AG04449 (cell line): ENCODE data around the gene ITGAX.
A peak's percentile ranks its signal among the peaks of the same experiment; 100 is the strongest.

Source experiments
- CTCF ChIA-PET: fragments of 350-600 bp; formaldehyde crosslinking; extraction: SDS; loops from one replicate; lab custom pipeline; 2021; ENCODE audit warnings: antibody characterized with exemption; lab: Yijun Ruan, JAX
- POLR2A ChIA-PET: fragments of 400-600, 350-600 bp; formaldehyde crosslinking; extraction: SDS; loops from one replicate; lab custom pipeline; 2020; ENCODE audit warnings: antibody characterized with exemption, inconsistent platforms; lab: Yijun Ruan, JAX
- DNase-seq: peaks from one replicate; pipeline ENCODE4 v3.0.0-alpha.2; 2010; ENCODE audit warnings: low read depth, low spot score
- H3K4me3 ChIP-seq: 2 replicates; pipeline ENCODE4 v1.5.1; 2011; ENCODE audit warnings: low read depth, mild to moderate bottlenecking, control low read depth, low read length
- TF ChIP-seq, protein P1 (sequence below): IDR thresholded peaks from one replicate; pipeline ENCODE4 v1.5.1; 2011; ENCODE audit warnings: mild to moderate bottlenecking, moderate library complexity, low read length, control low read depth, inconsistent platforms; ENCODE audit not compliant: insufficient read depth; ENCODE audit errors: missing control alignments

The ITGAX gene

DNA sequence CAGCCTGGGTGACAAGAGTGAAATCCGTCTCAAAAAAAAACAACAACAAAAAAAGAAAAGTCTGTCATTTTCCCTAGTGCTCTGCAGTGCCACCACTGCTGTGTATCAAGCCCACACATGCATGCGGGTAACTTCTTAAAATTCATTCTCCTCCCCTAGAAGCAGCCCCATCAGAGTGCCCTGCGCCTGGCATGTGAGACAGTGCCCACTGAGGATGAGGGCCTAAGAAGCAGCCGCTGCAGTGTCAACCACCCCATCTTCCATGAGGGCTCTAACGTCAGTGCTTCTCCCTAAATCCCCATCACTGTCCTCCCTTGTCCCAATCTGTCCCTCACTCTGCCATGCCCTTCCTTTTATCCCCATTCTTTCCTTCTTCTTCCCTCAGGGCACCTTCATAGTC is 62.9 kb downstream of the ITGAX start:
- no peak for DNase-seq
- CTCF ChIA-PET = no interaction called here
- POLR2A ChIA-PET = no interaction called here
- TF ChIP-seq, protein P1, sequence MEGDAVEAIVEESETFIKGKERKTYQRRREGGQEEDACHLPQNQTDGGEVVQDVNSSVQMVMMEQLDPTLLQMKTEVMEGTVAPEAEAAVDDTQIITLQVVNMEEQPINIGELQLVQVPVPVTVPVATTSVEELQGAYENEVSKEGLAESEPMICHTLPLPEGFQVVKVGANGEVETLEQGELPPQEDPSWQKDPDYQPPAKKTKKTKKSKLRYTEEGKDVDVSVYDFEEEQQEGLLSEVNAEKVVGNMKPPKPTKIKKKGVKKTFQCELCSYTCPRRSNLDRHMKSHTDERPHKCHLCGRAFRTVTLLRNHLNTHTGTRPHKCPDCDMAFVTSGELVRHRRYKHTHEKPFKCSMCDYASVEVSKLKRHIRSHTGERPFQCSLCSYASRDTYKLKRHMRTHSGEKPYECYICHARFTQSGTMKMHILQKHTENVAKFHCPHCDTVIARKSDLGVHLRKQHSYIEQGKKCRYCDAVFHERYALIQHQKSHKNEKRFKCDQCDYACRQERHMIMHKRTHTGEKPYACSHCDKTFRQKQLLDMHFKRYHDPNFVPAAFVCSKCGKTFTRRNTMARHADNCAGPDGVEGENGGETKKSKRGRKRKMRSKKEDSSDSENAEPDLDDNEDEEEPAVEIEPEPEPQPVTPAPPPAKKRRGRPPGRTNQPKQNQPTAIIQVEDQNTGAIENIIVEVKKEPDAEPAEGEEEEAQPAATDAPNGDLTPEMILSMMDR = no peak
- H3K4me3 ChIP-seq = no peak overlapping the region

DNA sequence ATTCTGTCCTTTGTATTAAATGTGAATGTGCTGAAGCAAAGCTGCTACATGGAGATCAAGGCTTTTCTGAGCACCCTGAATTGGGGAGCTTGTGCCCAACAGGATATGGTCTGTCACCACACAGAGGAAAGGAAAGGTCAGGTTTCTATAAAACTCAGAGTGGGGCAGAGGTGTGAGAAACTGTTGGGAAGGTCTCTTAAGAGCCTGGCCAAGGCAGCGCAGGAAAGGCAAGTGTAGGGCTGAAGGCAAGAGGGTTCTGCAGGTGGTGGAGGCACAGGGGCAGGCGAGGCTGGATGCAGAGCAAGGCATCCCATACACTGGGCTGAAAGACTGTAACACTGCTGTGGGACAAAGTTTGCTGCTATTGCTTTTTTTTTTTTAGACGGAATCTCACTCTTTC is 65.1 kb downstream of the ITGAX start:
- ChIA-PET CTCF (no interaction called here), POLR2A (no interaction called here)
- DNase-seq = no peak
- H3K4me3 ChIP-seq = no peak overlapping the region
- TF ChIP-seq, protein P1 = no peak

DNA sequence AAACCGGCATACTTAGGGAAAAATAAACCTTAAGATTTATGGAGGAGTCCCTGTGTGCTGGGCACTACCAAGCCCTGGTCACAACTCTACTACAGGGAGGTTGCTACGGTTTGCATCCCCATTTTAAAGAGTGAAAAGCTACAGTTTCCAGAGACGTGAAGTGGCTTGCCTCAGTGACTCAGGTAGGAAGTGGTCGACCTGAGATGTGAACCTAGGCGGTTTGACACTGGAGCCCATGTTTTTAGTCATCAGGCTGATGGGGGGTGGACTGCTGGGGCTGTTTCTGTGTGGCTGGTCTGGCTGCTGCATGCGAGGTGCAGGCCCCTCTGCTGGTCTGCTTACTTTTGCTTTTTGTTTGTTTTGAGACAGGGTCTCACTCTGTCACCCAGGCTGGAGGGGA is 66.6 kb downstream of the ITGAX start:
- POLR2A ChIA-PET = no interaction called here
- DNase-seq = no peak
- no peak overlapping the region for H3K4me3 ChIP-seq
- CTCF ChIA-PET = no interaction called here
- TF ChIP-seq, protein P1 = no peak

DNA sequence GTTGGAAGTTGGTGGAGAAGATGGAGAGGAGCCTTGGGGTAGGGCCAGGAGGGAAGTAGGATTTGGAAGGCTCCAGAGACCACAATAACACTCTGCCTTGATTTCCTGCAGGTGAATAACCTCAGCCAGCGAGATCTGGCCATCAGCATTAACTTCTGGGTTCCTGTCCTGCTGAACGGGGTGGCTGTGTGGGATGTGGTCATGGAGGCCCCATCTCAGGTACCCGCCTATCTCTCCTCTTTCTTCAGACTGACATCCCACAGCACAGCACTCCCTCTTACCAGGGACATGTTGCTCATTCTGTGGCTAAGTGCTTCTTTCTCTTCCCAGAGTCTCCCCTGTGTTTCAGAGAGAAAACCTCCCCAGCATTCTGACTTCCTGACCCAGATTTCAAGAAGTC is 68.3 kb downstream of the ITGAX start:
- H3K4me3 ChIP-seq = no peak overlapping the region
- ChIA-PET CTCF (no interaction called here), POLR2A (no interaction called here)
- TF ChIP-seq, protein P1 = no peak
- DNase-seq = no peak

DNA sequence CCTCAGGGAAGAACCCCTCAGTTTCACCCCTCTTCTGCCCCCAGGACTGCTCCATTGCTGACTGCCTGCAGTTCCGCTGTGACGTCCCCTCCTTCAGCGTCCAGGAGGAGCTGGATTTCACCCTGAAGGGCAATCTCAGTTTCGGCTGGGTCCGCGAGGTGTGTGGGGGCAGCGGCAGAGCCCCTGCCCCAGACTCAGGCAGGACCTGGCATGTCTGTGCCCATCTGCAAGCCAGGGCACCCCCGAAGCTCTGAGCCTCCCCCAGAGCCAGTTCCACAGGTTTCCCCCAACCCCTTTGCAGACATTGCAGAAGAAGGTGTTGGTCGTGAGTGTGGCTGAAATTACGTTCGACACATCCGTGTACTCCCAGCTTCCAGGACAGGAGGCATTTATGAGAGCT is 68.8 kb downstream of the ITGAX start:
- DNase-seq = no peak
- TF ChIP-seq, protein P1 = no peak
- POLR2A ChIA-PET = no interaction called here

DNA sequence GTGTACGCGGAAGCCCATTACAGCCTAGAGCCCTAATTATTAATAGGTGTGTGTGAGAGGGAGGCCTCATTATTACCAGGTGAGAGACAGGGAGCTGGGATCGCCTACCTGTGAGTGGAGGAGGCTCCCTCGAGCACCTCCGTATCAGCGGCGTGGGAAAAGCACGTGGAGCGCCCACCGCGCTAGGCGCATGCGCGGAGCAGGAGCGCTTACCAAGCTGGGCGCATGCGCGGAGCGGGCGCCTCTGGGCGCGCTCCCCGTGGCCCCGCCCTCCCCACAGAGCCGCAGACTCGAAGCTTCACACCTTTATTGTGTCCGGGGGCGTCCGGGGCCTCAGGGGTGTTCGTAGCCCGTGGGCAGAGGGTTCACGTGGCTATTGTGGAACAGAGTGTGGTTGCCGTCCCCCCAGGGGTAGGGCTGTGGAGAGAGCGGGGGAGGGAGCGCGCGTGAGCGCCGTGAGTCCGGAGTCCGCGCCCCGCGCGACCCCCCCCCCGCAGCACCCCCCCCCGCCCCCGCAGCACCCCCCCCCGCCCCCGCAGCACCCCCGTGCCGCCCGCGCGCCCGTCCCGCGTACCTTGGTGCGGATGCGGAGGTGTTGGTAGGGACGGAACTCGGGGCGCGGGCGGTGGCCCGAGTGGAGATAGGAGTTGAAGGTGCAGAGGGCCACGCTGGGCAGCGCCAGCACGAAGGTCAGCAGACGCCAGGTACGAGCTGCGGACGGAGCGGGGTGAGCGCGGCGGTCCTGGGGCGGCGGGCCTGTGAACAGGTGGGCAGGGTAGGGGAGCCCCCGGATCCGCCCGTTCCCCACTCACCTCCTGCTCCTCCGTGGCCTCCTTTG is 72.7 kb downstream of the ITGAX start:
- TF ChIP-seq, protein P1 = no peak
- peak overlapping the region; percentile 49 for H3K4me3 ChIP-seq
- POLR2A ChIA-PET = no interaction called here
- CTCF ChIA-PET = interaction anchor here (1.8 kb wide), 1 partner anchor 16 kb away, joined by 4 read pairs; no protein-coding TSS in a partner anchor
- no peak for DNase-seq

More for the DNA sequence above, 68.8 kb downstream of the ITGAX start:
- CTCF ChIA-PET = no interaction called here
- H3K4me3 ChIP-seq = no peak overlapping the region
